IgD-negative memory B cell (primary cell): ENCODE results near the gene CHTF18. TPM values are rescaled to one million over a fixed set of nuclear protein-coding genes. Genes with fewer than 3 reads are reported as not detected.
A peak's percentile ranks its signal among the peaks of the same experiment; 100 is the strongest.
"Not testable (repeated sequence)": the region's sequence is repeated elsewhere in the genome, so short reads cannot be mapped to it uniquely, and the experiment has no call there.

ENCODE experiments used
- H3K27ac Mint-ChIP-seq, 3 donors: one replicate each; pipeline ENCODE4 v1.8.0; 2020 to 2022; ENCODE audit warnings: mild to moderate bottlenecking in 3 of 3, mixed read lengths in 3 of 3, moderate library complexity in 1 of 3
- H3K27me3 Mint-ChIP-seq: one replicate; pipeline ENCODE4 v1.8.0; 2021; ENCODE audit warnings: mixed read lengths
- H3K36me3 Mint-ChIP-seq: one replicate; pipeline ENCODE4 v1.8.0; 2020; ENCODE audit warnings: mild to moderate bottlenecking, mixed read lengths
- H3K4me1 Mint-ChIP-seq, 3 donors: one replicate each; pipeline ENCODE4 v1.8.0; 2020 to 2022; ENCODE audit warnings: mixed read lengths in 3 of 3, mild to moderate bottlenecking in 1 of 3
- H3K4me3 Mint-ChIP-seq, 4 donors: one replicate each; pipeline ENCODE4 v1.8.0; 2020 to 2022; ENCODE audit warnings: mild to moderate bottlenecking in 4 of 4, mixed read lengths in 4 of 4, moderate library complexity in 3 of 4
- H3K9me3 Mint-ChIP-seq, 3 donors: one replicate each; pipeline ENCODE4 v1.8.0; 2020 to 2021; ENCODE audit warnings: mixed read lengths in 3 of 3, mild to moderate bottlenecking in 1 of 3
- polyA plus RNA-seq: library from polyadenylated mRNA; unstranded; fragments of 300-500 nt; fragmentation: Illumina TruSeq; gene quantifications from one replicate; pipeline ENCODE4 v1.2.3, GENCODE V29; 2021

Gene CHTF18
- polyA plus RNA-seq: 4.9 TPM

- peaks cover 0 to 6% (median 4%) of the 10 kb centered on the region in 3 donors for H3K4me1 Mint-ChIP-seq
- H3K36me3 Mint-ChIP-seq: peaks cover 1% of the 10 kb centered on the region
- H3K4me3 Mint-ChIP-seq: peak within 1 kb of the TSS; percentile 85 to 90 (median 86)
- H3K27me3 Mint-ChIP-seq: no peaks in the 10 kb centered on the region
- no peaks in the 10 kb centered on the region for H3K9me3 Mint-ChIP-seq
- peak within 1 kb of the TSS in 1 of 3 donors; percentile 77 for H3K27ac Mint-ChIP-seq
Observed at GRCh38 chr16:788399-789126, at the start of gene CHTF18. Gene CHTF18, plus strand, starts transcription at chr16:788620. Its CDS starts 65 bp downstream, at chr16:788685.

GRCh38 chr16:739560-740458, 48.6 kb upstream of the CHTF18 start:
- Mint-ChIP-seq H3K27me3 (no peaks in the 10 kb centered on the region), H3K4me3 (peak overlapping the region; percentile 87 to 98 (median 91)), H3K36me3 (peaks cover 4% of the 10 kb centered on the region), H3K9me3 (no peaks in the 10 kb centered on the region), H3K27ac (peak overlapping the region in 2 of 3 donors; percentile 70 to 76), H3K4me1 (peaks cover 9 to 17% (median 10%) of the 10 kb centered on the region in 3 donors)

GRCh38 chr16:740459-740763, 48.0 kb upstream of the CHTF18 start:
- H3K27ac Mint-ChIP-seq: peak overlapping the region in 2 of 3 donors; percentile 82 to 89
- H3K36me3 Mint-ChIP-seq: peaks cover 4% of the 10 kb centered on the region
- H3K4me3 Mint-ChIP-seq: peak overlapping the region; percentile 87 to 98 (median 89)
- H3K9me3 Mint-ChIP-seq: no peaks in the 10 kb centered on the region
- peaks cover 9 to 17% (median 10%) of the 10 kb centered on the region in 3 donors for H3K4me1 Mint-ChIP-seq
- H3K27me3 Mint-ChIP-seq: no peaks in the 10 kb centered on the region

GRCh38 chr16:740764-741505, 47.5 kb upstream of the CHTF18 start, which contains the start of gene CIAO3:
Gene CIAO3, minus strand, starts transcription at chr16:740997. Its CDS starts 12 bp downstream, at chr16:740985.
- H3K27ac Mint-ChIP-seq: peak within 1 kb of the TSS; percentile 57 to 89 (median 82)
- H3K27me3 Mint-ChIP-seq: no peaks in the 10 kb centered on the region
- peak within 1 kb of the TSS; percentile 87 to 98 (median 89) for H3K4me3 Mint-ChIP-seq
- H3K4me1 Mint-ChIP-seq: peaks cover 9 to 16% (median 10%) of the 10 kb centered on the region in 3 donors
- no peaks in the 10 kb centered on the region for H3K9me3 Mint-ChIP-seq
- peaks cover 4% of the 10 kb centered on the region for H3K36me3 Mint-ChIP-seq

GRCh38 chr16:741986-742629, 46.3 kb upstream of the CHTF18 start:
- H3K9me3 Mint-ChIP-seq: no peaks in the 10 kb centered on the region
- H3K4me3 Mint-ChIP-seq: peak overlapping the region; percentile 54 to 98 (median 84)
- no peaks in the 10 kb centered on the region for H3K27me3 Mint-ChIP-seq
- peak overlapping the region in 2 of 3 donors; percentile 57 to 82 for H3K27ac Mint-ChIP-seq
- H3K36me3 Mint-ChIP-seq: peaks cover 2% of the 10 kb centered on the region
- H3K4me1 Mint-ChIP-seq: peaks cover 9 to 10% (median 9%) of the 10 kb centered on the region in 3 donors

- Mint-ChIP-seq H3K4me1 (peaks cover 3 to 10% (median 5%) of the 10 kb centered on the region in 3 donors), H3K27ac (peak overlapping the region in 1 of 3 donors; percentile 82), H3K4me3 (peak overlapping the region in 1 of 4 donors; percentile 98)
- H3K36me3 Mint-ChIP-seq, H3K9me3 Mint-ChIP-seq, H3K27me3 Mint-ChIP-seq: not testable (repeated sequence)
Observed at GRCh38 chr16:742894-743293, 45.5 kb upstream of the CHTF18 start.

GRCh38 chr16:743794-744500, 44.5 kb upstream of the CHTF18 start:
- peaks cover 0 to 6% (median 2%) of the 10 kb centered on the region in 3 donors for H3K4me1 Mint-ChIP-seq
- no peak overlapping the region for H3K4me3 Mint-ChIP-seq
- H3K27me3 Mint-ChIP-seq: no peaks in the 10 kb centered on the region
- H3K27ac Mint-ChIP-seq: no peak overlapping the region
- H3K9me3 Mint-ChIP-seq: no peaks in the 10 kb centered on the region
- H3K36me3 Mint-ChIP-seq: no peaks in the 10 kb centered on the region

- H3K36me3 Mint-ChIP-seq: no peaks in the 10 kb centered on the region
- no peaks in the 10 kb centered on the region for H3K27me3 Mint-ChIP-seq
- H3K27ac Mint-ChIP-seq: no peak overlapping the region
- no peak overlapping the region for H3K4me3 Mint-ChIP-seq
- H3K4me1 Mint-ChIP-seq: peaks cover 0 to 1% (median 0%) of the 10 kb centered on the region in 3 donors
- no peaks in the 10 kb centered on the region for H3K9me3 Mint-ChIP-seq
Observed at GRCh38 chr16:745739-746138, 42.7 kb upstream of the CHTF18 start.

- peak overlapping the region in 1 of 4 donors; percentile 17 for H3K4me3 Mint-ChIP-seq
- H3K36me3 Mint-ChIP-seq: no peaks in the 10 kb centered on the region
- H3K4me1 Mint-ChIP-seq: peaks cover 0 to 1% (median 0%) of the 10 kb centered on the region in 3 donors
- H3K27ac Mint-ChIP-seq: no peak overlapping the region
- H3K27me3 Mint-ChIP-seq: no peaks in the 10 kb centered on the region
- H3K9me3 Mint-ChIP-seq: no peaks in the 10 kb centered on the region
Observed at GRCh38 chr16:746637-747036, 41.8 kb upstream of the CHTF18 start.

- no peaks in the 10 kb centered on the region for H3K9me3 Mint-ChIP-seq
- H3K27me3 Mint-ChIP-seq: peaks cover 1% of the 10 kb centered on the region
- H3K4me3 Mint-ChIP-seq: no peak overlapping the region
- no peaks in the 10 kb centered on the region for H3K36me3 Mint-ChIP-seq
- no peak overlapping the region for H3K27ac Mint-ChIP-seq
- H3K4me1 Mint-ChIP-seq: peaks cover 0 to 1% (median 0%) of the 10 kb centered on the region in 3 donors
Observed at GRCh38 chr16:747978-748746, 40.3 kb upstream of the CHTF18 start.

GRCh38 chr16:749010-749409, 39.4 kb upstream of the CHTF18 start:
- Mint-ChIP-seq H3K27ac (no peak overlapping the region), H3K4me3 (no peak overlapping the region), H3K4me1 (peaks cover 0 to 1% (median 0%) of the 10 kb centered on the region in 3 donors), H3K9me3 (no peaks in the 10 kb centered on the region), H3K36me3 (no peaks in the 10 kb centered on the region), H3K27me3 (peaks cover 1% of the 10 kb centered on the region)

- Mint-ChIP-seq H3K27me3 (peaks cover 4% of the 10 kb centered on the region), H3K4me1 (peaks cover 0 to 3% (median 1%) of the 10 kb centered on the region in 3 donors), H3K4me3 (no peak overlapping the region), H3K27ac (no peak overlapping the region), H3K36me3 (no peaks in the 10 kb centered on the region), H3K9me3 (no peaks in the 10 kb centered on the region)
Observed at GRCh38 chr16:750485-750884, 37.9 kb upstream of the CHTF18 start.
